DOHH2 (cell line): Measurements from ENCODE around the gene DAPP1.

Source experiments
- EZH2phosphoT487 ChIP-seq: fragments of 200-600 bp; sonication (generic); IDR thresholded peaks from 2 replicates; pipeline ENCODE4 v1.6.1; 2017; ENCODE audit warnings: borderline replicate concordance, mild to moderate bottlenecking, antibody characterized with exemption, low read length, moderate library complexity, mixed read lengths
- TF ChIP-seq, protein P1 (sequence below): fragments of 200-600 bp; sonication (generic); IDR thresholded peaks from one replicate; pipeline ENCODE4 v1.5.1; 2014; ENCODE audit warnings: antibody characterized with exemption, mild to moderate bottlenecking, low read depth, low read length; ENCODE audit not compliant: poor library complexity, severe bottlenecking

DNA sequence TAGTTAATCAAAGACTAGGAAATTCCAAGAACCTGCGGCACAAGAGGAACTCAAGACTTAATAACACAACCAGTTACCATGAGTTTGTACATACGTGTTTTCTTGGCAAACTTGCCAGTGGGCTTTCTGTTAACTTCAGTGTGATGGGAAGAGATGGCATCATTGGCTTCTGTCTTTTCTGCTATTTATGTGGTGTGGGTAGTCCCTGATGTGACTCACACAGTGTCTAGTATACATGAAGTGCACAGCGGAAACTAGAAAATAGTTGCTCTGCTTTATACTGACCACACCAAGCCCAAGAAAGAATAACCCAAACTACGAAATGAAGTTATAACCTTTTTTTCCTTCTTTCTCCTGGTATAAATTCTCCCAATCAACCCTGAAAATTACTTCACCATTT, 24.5 kb downstream of the DAPP1 start:
- TF ChIP-seq, protein P1, sequence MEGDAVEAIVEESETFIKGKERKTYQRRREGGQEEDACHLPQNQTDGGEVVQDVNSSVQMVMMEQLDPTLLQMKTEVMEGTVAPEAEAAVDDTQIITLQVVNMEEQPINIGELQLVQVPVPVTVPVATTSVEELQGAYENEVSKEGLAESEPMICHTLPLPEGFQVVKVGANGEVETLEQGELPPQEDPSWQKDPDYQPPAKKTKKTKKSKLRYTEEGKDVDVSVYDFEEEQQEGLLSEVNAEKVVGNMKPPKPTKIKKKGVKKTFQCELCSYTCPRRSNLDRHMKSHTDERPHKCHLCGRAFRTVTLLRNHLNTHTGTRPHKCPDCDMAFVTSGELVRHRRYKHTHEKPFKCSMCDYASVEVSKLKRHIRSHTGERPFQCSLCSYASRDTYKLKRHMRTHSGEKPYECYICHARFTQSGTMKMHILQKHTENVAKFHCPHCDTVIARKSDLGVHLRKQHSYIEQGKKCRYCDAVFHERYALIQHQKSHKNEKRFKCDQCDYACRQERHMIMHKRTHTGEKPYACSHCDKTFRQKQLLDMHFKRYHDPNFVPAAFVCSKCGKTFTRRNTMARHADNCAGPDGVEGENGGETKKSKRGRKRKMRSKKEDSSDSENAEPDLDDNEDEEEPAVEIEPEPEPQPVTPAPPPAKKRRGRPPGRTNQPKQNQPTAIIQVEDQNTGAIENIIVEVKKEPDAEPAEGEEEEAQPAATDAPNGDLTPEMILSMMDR: no peak
- TF ChIP-seq EZH2phosphoT487: no peak
